OCI-LY7 (cell line): ENCODE measurements around the gene MEIG1.

Source experiments
- EZH2phosphoT487 ChIP-seq: fragments of 200-600 bp; sonication (generic); IDR thresholded peaks from 2 replicates; pipeline ENCODE4 v1.6.1; 2018; ENCODE audit warnings: low read depth, borderline replicate concordance, mild to moderate bottlenecking, mixed run types, antibody characterized with exemption, low read length, moderate library complexity, mixed read lengths
- TF ChIP-seq, protein P1 (sequence below): fragments of 200-600 bp; sonication (generic); conservative IDR thresholded peaks from 2 replicates; pipeline ENCODE4 v1.5.1; 2014; ENCODE audit warnings: mild to moderate bottlenecking, antibody characterized with exemption, low read length, moderate library complexity, mixed read lengths

DNA sequence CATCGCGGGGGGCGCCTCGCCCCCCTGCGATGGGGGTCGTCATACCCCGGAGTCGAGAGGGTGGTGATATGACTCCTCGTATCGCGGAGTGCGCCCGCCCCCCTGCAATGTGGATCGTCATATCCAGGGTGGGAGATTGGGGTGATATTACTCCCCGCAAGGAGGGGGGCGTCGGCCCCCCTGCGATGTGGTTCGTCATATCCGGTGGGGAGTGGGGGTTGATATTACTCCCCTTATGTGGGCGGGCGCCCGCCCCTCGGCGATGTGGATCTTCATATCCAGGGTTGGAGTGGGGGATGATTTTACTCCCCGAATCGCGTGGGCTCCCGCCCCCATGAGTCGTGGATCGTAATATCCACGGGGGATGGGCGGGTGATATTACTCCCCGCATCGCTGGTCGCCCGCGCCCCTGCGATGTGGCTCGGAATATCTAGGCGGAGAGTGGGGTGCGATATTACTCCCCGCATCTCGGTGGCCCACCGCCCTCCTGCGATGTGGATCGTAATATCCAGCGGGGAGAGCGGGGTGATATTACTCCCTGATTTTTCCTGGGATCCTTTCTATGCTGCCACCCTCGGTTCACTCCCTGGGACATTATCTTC lies 36.9 kb downstream of the MEIG1 start:
- TF ChIP-seq, protein P1, sequence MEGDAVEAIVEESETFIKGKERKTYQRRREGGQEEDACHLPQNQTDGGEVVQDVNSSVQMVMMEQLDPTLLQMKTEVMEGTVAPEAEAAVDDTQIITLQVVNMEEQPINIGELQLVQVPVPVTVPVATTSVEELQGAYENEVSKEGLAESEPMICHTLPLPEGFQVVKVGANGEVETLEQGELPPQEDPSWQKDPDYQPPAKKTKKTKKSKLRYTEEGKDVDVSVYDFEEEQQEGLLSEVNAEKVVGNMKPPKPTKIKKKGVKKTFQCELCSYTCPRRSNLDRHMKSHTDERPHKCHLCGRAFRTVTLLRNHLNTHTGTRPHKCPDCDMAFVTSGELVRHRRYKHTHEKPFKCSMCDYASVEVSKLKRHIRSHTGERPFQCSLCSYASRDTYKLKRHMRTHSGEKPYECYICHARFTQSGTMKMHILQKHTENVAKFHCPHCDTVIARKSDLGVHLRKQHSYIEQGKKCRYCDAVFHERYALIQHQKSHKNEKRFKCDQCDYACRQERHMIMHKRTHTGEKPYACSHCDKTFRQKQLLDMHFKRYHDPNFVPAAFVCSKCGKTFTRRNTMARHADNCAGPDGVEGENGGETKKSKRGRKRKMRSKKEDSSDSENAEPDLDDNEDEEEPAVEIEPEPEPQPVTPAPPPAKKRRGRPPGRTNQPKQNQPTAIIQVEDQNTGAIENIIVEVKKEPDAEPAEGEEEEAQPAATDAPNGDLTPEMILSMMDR = no peak
- TF ChIP-seq EZH2phosphoT487 = no peak
